HL-60 (cell line): ENCODE measurements around the gene PPM1F.

Source experiments
- GABPA ChIP-seq: IDR thresholded peaks from 2 replicates; pipeline ENCODE4 v1.6.1; 2012; ENCODE audit warnings: low read depth
- POLR2AphosphoS5 ChIP-seq: IDR thresholded peaks from 2 replicates; pipeline ENCODE4 v1.6.1; 2012; ENCODE audit warnings: low read depth
- SPI1 ChIP-seq: IDR thresholded peaks from 2 replicates; pipeline ENCODE4 v1.6.1; 2012; ENCODE audit warnings: low read depth, mild to moderate bottlenecking, borderline replicate concordance
- TF ChIP-seq, protein P1 (sequence below): IDR thresholded peaks from one replicate; pipeline ENCODE4 v1.5.1; 2011; ENCODE audit warnings: low read length, control low read depth, inconsistent platforms; ENCODE audit not compliant: insufficient read depth
- TF ChIP-seq, protein P2 (sequence below): IDR thresholded peaks from 2 replicates; pipeline ENCODE4 v1.6.1; 2012; ENCODE audit warnings: low read depth; ENCODE audit not compliant: insufficient replicate concordance

DNA sequence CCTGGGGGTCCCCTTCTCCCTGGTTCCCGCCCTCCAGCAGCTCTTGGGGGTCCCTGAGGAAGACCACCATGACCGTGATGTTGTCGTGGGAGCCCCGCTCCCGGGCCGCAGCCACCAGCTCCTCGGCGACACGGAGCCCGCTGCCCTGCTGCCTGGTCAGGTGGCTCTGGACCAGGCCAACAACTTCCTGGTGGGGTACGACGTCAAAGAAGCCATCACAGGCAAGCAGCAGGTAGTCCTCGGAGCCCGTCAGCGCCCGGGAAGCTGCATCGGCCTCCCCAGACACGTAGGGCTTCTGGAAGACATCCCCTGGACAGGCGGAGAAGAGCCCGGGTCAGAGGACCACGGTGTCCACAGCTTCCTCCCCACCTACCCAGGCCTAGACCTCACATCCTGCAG is 29.5 kb downstream of the PPM1F start:
- TF ChIP-seq, protein P1, sequence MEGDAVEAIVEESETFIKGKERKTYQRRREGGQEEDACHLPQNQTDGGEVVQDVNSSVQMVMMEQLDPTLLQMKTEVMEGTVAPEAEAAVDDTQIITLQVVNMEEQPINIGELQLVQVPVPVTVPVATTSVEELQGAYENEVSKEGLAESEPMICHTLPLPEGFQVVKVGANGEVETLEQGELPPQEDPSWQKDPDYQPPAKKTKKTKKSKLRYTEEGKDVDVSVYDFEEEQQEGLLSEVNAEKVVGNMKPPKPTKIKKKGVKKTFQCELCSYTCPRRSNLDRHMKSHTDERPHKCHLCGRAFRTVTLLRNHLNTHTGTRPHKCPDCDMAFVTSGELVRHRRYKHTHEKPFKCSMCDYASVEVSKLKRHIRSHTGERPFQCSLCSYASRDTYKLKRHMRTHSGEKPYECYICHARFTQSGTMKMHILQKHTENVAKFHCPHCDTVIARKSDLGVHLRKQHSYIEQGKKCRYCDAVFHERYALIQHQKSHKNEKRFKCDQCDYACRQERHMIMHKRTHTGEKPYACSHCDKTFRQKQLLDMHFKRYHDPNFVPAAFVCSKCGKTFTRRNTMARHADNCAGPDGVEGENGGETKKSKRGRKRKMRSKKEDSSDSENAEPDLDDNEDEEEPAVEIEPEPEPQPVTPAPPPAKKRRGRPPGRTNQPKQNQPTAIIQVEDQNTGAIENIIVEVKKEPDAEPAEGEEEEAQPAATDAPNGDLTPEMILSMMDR: no peak
- TF ChIP-seq GABPA (no peak), POLR2AphosphoS5 (no peak), SPI1 (no peak)
- TF ChIP-seq, protein P2, sequence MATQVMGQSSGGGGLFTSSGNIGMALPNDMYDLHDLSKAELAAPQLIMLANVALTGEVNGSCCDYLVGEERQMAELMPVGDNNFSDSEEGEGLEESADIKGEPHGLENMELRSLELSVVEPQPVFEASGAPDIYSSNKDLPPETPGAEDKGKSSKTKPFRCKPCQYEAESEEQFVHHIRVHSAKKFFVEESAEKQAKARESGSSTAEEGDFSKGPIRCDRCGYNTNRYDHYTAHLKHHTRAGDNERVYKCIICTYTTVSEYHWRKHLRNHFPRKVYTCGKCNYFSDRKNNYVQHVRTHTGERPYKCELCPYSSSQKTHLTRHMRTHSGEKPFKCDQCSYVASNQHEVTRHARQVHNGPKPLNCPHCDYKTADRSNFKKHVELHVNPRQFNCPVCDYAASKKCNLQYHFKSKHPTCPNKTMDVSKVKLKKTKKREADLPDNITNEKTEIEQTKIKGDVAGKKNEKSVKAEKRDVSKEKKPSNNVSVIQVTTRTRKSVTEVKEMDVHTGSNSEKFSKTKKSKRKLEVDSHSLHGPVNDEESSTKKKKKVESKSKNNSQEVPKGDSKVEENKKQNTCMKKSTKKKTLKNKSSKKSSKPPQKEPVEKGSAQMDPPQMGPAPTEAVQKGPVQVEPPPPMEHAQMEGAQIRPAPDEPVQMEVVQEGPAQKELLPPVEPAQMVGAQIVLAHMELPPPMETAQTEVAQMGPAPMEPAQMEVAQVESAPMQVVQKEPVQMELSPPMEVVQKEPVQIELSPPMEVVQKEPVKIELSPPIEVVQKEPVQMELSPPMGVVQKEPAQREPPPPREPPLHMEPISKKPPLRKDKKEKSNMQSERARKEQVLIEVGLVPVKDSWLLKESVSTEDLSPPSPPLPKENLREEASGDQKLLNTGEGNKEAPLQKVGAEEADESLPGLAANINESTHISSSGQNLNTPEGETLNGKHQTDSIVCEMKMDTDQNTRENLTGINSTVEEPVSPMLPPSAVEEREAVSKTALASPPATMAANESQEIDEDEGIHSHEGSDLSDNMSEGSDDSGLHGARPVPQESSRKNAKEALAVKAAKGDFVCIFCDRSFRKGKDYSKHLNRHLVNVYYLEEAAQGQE: no peak
